GM13977 (cell line): ENCODE data around the gene MUC4.
"Not testable (repeated sequence)": the region's sequence is repeated elsewhere in the genome, so short reads cannot be mapped to it uniquely, and the experiment has no call there.

ENCODE experiments used
- DNase-seq: peaks from one replicate; pipeline ENCODE4 v3.0.0; 2012; ENCODE audit warnings: low spot score
- CTCF ChIP-seq: IDR thresholded peaks from 2 replicates; pipeline ENCODE4 v1.5.1; 2012; ENCODE audit warnings: mild to moderate bottlenecking, control low read depth; ENCODE audit not compliant: insufficient read depth; ENCODE audit errors: extremely low read depth, missing control alignments
- in situ Hi-C: fragments of 300-500 bp; cut with MboI; formaldehyde crosslinking; loops from one replicate; pipeline ENCODE4 v1.12.0; 2022; ENCODE audit warnings: low sequenced_read_pairs, low pct_unique_long_range_greater_than_20kb, mixed read lengths, inconsistent platforms; ENCODE audit not compliant: unreplicated experiment

Gene MUC4

DNA sequence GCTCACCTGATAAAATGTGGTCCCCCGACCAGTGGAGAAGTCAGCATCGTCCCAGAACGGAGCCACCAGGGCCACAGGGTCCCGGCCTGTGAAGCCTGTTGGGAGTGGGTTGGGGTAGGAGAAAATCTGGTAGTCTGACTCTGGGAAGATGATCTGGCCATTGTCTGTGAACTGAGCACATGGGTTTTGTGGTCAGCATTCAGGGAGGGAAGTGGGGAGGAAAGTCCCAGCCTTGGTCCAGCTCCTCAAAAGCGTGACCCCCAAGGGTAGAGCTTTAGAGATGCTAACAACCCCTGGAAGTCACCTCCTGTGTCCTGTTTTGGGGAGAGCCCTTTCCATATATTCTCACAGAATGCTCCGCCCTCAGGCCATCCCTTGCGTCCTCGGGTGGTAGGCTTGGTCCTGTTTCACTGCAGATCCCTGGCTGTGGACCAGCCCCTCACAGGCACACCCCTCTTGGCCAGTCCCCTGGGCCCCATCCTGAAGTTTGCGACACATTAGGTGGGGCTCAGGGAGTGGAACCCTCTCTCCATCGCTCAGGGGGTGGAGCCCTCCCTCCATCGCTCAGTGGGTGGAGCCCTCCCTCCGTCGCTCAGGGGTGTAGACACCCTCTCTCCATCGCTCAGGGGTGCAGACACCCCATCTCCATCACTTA lies 40.0 kb downstream of the MUC4 start:
- in situ Hi-C loops, result no loop called here
- DNase-seq, result no peak
- TF ChIP-seq CTCF, result no peak

- DNase-seq, in situ Hi-C loops: not testable (repeated sequence)
Measured at GRCh38 chr3:195770841-195771645, 40.7 kb downstream of the MUC4 start.

GRCh38 chr3:195770081-195770840 lies 41.5 kb downstream of the MUC4 start:
- no peak for DNase-seq

GRCh38 chr3:195769551-195769950 lies 42.2 kb downstream of the MUC4 start:
- in situ Hi-C loops, result no loop called here
- no peak for DNase-seq
- no peak for TF ChIP-seq CTCF

More at GRCh38 chr3:195770081-195770840, 41.5 kb downstream of the MUC4 start:
- TF ChIP-seq CTCF, result no peak
- in situ Hi-C loops, result no loop called here

- DNase-seq, result no peak
- TF ChIP-seq CTCF, result no peak
- in situ Hi-C loops, result no loop called here
Measured at GRCh38 chr3:195768831-195769303, 42.9 kb downstream of the MUC4 start.

DNA sequence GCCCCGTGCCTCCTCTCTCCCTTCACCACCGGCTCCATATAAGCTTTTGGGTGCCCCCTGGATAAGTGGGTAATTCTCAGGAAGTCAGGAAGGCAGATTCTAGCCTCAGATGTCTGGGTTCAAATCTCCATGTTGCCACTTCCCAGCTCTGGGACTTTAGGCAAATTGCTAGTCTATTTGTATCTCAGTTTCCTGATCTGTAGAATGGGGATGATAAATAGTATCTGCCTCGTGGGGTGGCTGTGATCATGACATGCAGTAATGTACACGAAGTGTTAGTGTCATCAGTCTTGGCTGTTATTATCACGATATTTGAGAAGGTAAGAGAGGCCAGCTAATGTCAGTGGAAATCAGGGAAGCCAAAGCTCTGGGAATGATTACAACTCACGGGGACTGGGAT lies 43.3 kb downstream of the MUC4 start:
- TF ChIP-seq CTCF, result no peak
- in situ Hi-C loops, result no loop called here
- DNase-seq, result no peak
